SU-DHL-6 (cell line): ENCODE data around the gene PCDHGA12.

ENCODE experiments used
- EZH2phosphoT487 ChIP-seq: fragments of 200-600 bp; sonication (generic), shearing (Covaris generic); conservative IDR thresholded peaks from 2 replicates; pipeline ENCODE4 v1.6.1; 2018; ENCODE audit warnings: mild to moderate bottlenecking, antibody characterized with exemption, low read length, moderate library complexity, mixed read lengths
- TF ChIP-seq, protein P1 (sequence below): fragments of 200-600 bp; sonication (generic); IDR thresholded peaks from one replicate; pipeline ENCODE4 v1.5.1; 2017; ENCODE audit warnings: antibody characterized with exemption, mild to moderate bottlenecking, low read length, moderate library complexity; ENCODE audit not compliant: insufficient read depth, poor library complexity, severe bottlenecking

DNA sequence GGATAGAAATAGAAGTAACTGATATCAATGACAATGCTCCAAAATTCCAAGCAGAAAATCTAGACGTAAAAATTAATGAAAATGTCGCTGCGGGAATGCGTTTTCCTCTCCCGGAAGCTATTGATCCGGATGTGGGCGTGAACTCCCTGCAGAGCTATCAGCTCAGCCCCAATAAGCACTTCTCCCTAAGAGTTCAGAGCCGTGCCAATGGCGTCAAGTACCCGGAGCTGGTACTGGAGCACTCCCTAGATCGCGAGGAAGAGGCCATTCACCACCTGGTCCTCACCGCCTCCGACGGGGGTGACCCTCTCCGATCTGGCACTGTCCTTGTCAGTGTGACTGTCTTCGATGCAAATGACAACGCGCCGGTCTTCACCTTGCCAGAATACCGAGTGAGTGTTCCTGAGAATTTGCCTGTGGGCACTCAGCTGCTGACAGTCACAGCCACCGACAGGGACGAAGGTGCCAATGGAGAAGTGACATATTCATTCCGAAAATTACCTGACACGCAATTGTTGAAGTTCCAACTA lies 16.7 kb upstream of the PCDHGA12 start:
- TF ChIP-seq, protein P1, sequence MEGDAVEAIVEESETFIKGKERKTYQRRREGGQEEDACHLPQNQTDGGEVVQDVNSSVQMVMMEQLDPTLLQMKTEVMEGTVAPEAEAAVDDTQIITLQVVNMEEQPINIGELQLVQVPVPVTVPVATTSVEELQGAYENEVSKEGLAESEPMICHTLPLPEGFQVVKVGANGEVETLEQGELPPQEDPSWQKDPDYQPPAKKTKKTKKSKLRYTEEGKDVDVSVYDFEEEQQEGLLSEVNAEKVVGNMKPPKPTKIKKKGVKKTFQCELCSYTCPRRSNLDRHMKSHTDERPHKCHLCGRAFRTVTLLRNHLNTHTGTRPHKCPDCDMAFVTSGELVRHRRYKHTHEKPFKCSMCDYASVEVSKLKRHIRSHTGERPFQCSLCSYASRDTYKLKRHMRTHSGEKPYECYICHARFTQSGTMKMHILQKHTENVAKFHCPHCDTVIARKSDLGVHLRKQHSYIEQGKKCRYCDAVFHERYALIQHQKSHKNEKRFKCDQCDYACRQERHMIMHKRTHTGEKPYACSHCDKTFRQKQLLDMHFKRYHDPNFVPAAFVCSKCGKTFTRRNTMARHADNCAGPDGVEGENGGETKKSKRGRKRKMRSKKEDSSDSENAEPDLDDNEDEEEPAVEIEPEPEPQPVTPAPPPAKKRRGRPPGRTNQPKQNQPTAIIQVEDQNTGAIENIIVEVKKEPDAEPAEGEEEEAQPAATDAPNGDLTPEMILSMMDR = no peak
- no peak for TF ChIP-seq EZH2phosphoT487
